ENCODE results near the gene PLCXD3.

DNA sequence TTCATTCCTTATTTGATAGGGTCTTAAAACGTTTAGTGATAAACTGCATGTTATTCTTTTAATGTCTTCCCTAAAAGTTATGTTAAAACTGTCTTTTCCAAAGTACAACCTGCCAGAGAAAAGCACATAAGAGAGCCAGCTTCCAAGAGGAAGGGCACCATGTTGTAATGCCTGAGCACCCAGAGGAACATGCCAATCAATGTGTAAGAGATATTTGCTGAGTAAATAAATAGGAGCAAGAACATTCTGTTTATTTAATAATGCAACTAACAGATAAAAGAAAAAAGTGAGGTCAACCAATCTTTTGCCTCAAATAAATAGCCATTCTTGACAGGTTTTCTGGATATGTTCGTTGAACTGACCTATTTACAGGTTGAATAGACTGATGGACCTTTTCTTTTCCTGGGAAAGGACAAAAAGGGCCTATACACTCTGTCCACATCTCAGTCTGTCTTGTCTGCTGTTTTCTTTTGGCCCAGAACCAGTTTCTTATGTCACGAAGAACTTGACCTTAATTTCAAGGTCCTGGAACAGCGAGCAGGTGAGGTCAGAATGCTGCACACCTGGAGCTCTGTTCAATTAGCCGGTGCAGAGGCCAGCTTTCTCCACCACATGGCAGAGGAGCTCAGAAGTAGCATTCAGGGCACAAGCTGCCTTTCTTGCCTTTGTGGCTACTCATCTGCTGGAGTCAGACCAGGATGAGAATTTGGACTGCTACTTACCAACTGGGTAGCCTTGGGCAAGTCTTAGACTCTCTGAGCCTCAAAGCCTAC lies 77.7 kb downstream of the PLCXD3 start:
- TF ChIP-seq MAX (IDR thresholded peaks at IDR 0.05; ENCODE audit: low read depth, low read length) (no peak), POLR2AphosphoS5 (IDR thresholded peaks at IDR 0.05; ENCODE audit: low read length) (no peak), REST (IDR thresholded peaks at IDR 0.05; ENCODE audit: low read depth, low read length) (no peak)
